Liver (tissue), 9 donors: ENCODE results near the gene RARB. TPM values are rescaled to one million over a fixed set of nuclear protein-coding genes. Genes with fewer than 3 reads are reported as not detected.

Experiments
- DNase-seq: peaks from one replicate; pipeline ENCODE4 v3.0.0-alpha.2; 2017; ENCODE audit warnings: low spot score
- H3K27ac ChIP-seq, 2 donors: one replicate each; pipeline ENCODE4 v1.7.0; 2013; ENCODE audit warnings: inconsistent platforms in 2 of 2, low read length in 2 of 2, control low read depth in 1 of 2, low read depth in 1 of 2, mild to moderate bottlenecking in 1 of 2
- H3K27me3 ChIP-seq, 4 donors: one replicate each; pipeline versions ENCODE4 v1.6.1 to v1.7.0; 2013; ENCODE audit warnings: low read length in 3 of 4, inconsistent platforms in 1 of 4, mild to moderate bottlenecking in 1 of 4, moderate library complexity in 1 of 4; ENCODE audit not compliant: control insufficient read depth in 4 of 4, insufficient read depth in 4 of 4
- H3K36me3 ChIP-seq, 4 donors: one replicate each; pipeline versions ENCODE4 v1.6.1 to v1.7.0; 2013; ENCODE audit warnings: low read length in 3 of 4, mild to moderate bottlenecking in 3 of 4, low read depth in 1 of 4, moderate library complexity in 1 of 4; ENCODE audit not compliant: control insufficient read depth in 4 of 4, insufficient read depth in 3 of 4
- H3K4me1 ChIP-seq, 4 donors: one replicate each; pipeline versions ENCODE4 v1.6.1 to v1.7.0; 2013; ENCODE audit warnings: low read length in 3 of 4, mild to moderate bottlenecking in 3 of 4, moderate library complexity in 1 of 4; ENCODE audit not compliant: control insufficient read depth in 4 of 4, insufficient read depth in 4 of 4
- H3K4me3 ChIP-seq, 3 donors: one replicate each; pipeline versions ENCODE4 v1.6.1 to v1.7.0; 2013; ENCODE audit warnings: low read length in 3 of 3, control low read depth in 1 of 3, low read depth in 1 of 3, mild to moderate bottlenecking in 1 of 3
- H3K9ac ChIP-seq, 2 donors: one replicate each; pipeline ENCODE4 v1.7.0; 2013; ENCODE audit warnings: low read length in 2 of 2, mild to moderate bottlenecking in 2 of 2, moderate library complexity in 2 of 2, control low read depth in 1 of 2, low read depth in 1 of 2
- H3K9me3 ChIP-seq, 4 donors: one replicate each; pipeline versions ENCODE4 v1.6.1 to v1.7.0; 2013; ENCODE audit warnings: low read length in 3 of 4; ENCODE audit not compliant: control insufficient read depth in 4 of 4
- EGR1 ChIP-seq, 2 donors: IDR thresholded peaks; 2 replicates each; pipeline ENCODE4 v1.6.1; 2016 to 2018; ENCODE audit warnings: antibody characterized with exemption in 2 of 2, low read depth in 2 of 2
- FOXA1 ChIP-seq: IDR thresholded peaks from 2 replicates; pipeline ENCODE4 v1.6.1; 2016; ENCODE audit warnings: antibody characterized with exemption
- GABPA ChIP-seq, 2 donors: IDR thresholded peaks in 1 of 2; conservative IDR thresholded peaks in 1 of 2; 2 replicates each; pipeline ENCODE4 v1.6.1; 2016; ENCODE audit warnings: antibody characterized with exemption in 2 of 2, mild to moderate bottlenecking in 1 of 2, moderate library complexity in 1 of 2
- HNF4A ChIP-seq, 2 donors: conservative IDR thresholded peaks; 2 replicates each; pipeline ENCODE4 v1.6.1; 2016; ENCODE audit warnings: antibody characterized with exemption in 2 of 2, mild to moderate bottlenecking in 2 of 2
- HNF4G ChIP-seq: IDR thresholded peaks from 2 replicates; pipeline ENCODE4 v1.6.1; 2016; ENCODE audit warnings: antibody characterized with exemption
- JUND ChIP-seq, 2 donors: IDR thresholded peaks; 2 replicates each; pipeline ENCODE4 v1.6.1; 2016; ENCODE audit warnings: antibody characterized with exemption in 2 of 2
- NR2F2 ChIP-seq: IDR thresholded peaks from 2 replicates; pipeline ENCODE4 v1.6.1; 2016; ENCODE audit warnings: antibody characterized with exemption
- RAD21 ChIP-seq, 2 donors: IDR thresholded peaks; 2 replicates each; pipeline ENCODE4 v1.6.1; 2016; ENCODE audit warnings: antibody characterized with exemption in 2 of 2, mild to moderate bottlenecking in 2 of 2
- RXRA ChIP-seq, 2 donors: IDR thresholded peaks; 2 replicates each; pipeline ENCODE4 v1.6.1; 2017 to 2018; ENCODE audit warnings: antibody characterized with exemption in 2 of 2, mild to moderate bottlenecking in 1 of 2
- SP1 ChIP-seq: IDR thresholded peaks from 2 replicates; pipeline ENCODE4 v1.6.1; 2018; ENCODE audit warnings: antibody characterized with exemption, mild to moderate bottlenecking
- TAF1 ChIP-seq: conservative IDR thresholded peaks from 2 replicates; pipeline ENCODE4 v1.6.1; 2016; ENCODE audit warnings: antibody characterized with exemption, mild to moderate bottlenecking
- YY1 ChIP-seq: IDR thresholded peaks from 2 replicates; pipeline ENCODE4 v1.6.1; 2016; ENCODE audit warnings: antibody characterized with exemption, mild to moderate bottlenecking
- WGBS: extraction: QIAGEN DNeasy Blood & Tissue Kit; methylation state at CpG from one replicate; pipeline ENCODE4 v1.1.7; 2013; 5-methylcytosine and 5-hydroxymethylcytosine counted together
- polyA plus RNA-seq, 2 donors: library from polyadenylated mRNA; stranded (reverse) in 1 of 2; unstranded in 1 of 2; fragments of 200-250 nt in 1 of 2; fragments of >200 nt in 1 of 2; fragmentation: Nextera tagmentation in 1 of 2; extraction: Ambion mirVana in 1 of 2; gene quantifications; one replicate each; pipeline versions ENCODE4 v1.2.1 to v1.2.3, GENCODE V29; 2013 to 2015
- total RNA-seq, 2 donors: library from RNA; depleted of rRNA; stranded (reverse); fragments of >200 nt; gene quantifications; one replicate each; pipeline ENCODE4 v1.2.3, GENCODE V29; 2014
- TF ChIP-seq, protein P1 (sequence below): IDR thresholded peaks from 2 replicates; pipeline ENCODE4 v1.6.1; 2016; ENCODE audit warnings: antibody characterized with exemption
- TF ChIP-seq, protein P2 (sequence below): IDR thresholded peaks from 2 replicates; pipeline ENCODE4 v1.6.1; 2016; ENCODE audit warnings: antibody characterized with exemption
- TF ChIP-seq, protein P3 (sequence below): IDR thresholded peaks from 2 replicates; pipeline ENCODE4 v1.6.1; 2016; ENCODE audit warnings: antibody characterized with exemption, mild to moderate bottlenecking
- TF ChIP-seq, protein P4 (sequence below): fragments of 150-350 bp; IDR thresholded peaks from 2 replicates; pipeline ENCODE4 v1.5.1; 2017; ENCODE audit warnings: improper control_type of control experiment, low read depth, low read length; ENCODE audit not compliant: missing input control
- donor health status: healthy.
- donor health status: healthy.
- donor health status: healthy.
- donor health status: healthy.
- donor health status: healthy.

Gene RARB
- total and polyA plus RNA-seq, 4 donors: 2.1 to 3.3 (median 2.3) TPM

DNA sequence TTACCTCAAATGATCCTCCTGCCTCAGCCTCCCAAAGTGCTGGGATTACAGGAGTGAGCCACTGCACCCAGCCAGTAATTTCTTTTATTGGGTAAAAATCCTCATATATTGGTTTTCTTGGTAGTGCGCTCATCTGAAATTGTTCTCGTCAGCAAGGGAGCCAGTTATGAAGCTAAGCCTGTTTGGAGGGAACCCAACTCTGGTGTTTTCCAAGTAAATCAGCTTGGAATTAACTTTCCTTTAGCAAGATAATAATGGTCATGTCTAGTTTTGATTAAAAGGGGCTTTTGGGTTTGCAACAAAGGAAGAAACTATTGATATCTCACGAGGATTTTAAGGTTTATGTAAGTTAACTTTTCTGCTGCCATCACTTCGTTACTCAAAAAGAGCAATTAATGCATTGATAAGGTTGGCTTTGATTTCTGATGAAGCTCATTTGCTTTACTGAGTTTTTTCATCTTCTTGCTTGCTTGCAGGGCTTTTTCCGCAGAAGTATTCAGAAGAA is 72.7 kb downstream of the RARB start:
- Histone ChIP-seq H3K27me3 (no peaks in the 10 kb centered on the region), H3K36me3 (peaks cover 0 to 7% (median 0%) of the 10 kb centered on the region in 4 donors), H3K9me3 (peaks cover 2 to 6% (median 4%) of the 10 kb centered on the region in 4 donors), H3K4me1 (no peaks in the 10 kb centered on the region), H3K9ac (no peak overlapping the region), H3K4me3 (no peak overlapping the region), H3K27ac (no peak overlapping the region)
- DNase-seq: no peak
- TF ChIP-seq, protein P1, sequence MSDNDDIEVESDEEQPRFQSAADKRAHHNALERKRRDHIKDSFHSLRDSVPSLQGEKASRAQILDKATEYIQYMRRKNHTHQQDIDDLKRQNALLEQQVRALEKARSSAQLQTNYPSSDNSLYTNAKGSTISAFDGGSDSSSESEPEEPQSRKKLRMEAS: no peak
- TF ChIP-seq RXRA (IDR thresholded peaks at IDR 0.05) (no peak), HNF4G (no peak)
- 89% methylated on average over 5 of the region's 5 CpGs for WGBS

DNA sequence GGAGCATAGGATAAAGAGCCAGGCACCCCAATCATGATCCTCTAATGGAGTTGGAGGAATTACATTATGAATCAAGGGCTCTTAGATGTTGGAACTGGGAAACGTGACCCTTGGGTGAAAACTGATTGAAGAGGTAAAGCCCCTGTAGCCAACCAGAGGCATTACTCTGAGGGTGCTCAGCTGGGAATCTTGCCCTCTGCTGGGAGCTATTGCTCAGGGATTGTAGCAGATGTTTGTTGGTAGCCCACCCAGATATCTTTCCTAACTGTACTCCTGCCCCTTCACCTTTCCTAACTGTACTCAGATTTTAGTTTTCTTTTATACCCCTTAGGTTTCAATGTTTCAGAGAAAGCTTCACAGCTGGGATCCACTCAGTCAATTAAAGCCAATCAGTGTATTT is 74.2 kb downstream of the RARB start:
- no peaks in the 10 kb centered on the region for H3K27me3 ChIP-seq
- no peak overlapping the region for H3K4me3 ChIP-seq
- peaks cover 0 to 6% (median 0%) of the 10 kb centered on the region in 4 donors for H3K36me3 ChIP-seq
- no peaks in the 10 kb centered on the region for H3K4me1 ChIP-seq
- DNase-seq: no peak
- H3K9ac ChIP-seq: no peak overlapping the region
- H3K9me3 ChIP-seq: no peaks in the 10 kb centered on the region
- WGBS: 96% methylated on average over 1 of the region's 1 CpG
- TF ChIP-seq TAF1 (no peak), JUND (IDR thresholded peaks at IDR 0.05) (no peak), EGR1 (IDR thresholded peaks at IDR 0.05; ENCODE audit: low read depth in 2 of 2) (no peak), YY1 (no peak), SP1 (no peak), RXRA (IDR thresholded peaks at IDR 0.05) (no peak), HNF4G (no peak), NR2F2 (no peak), RAD21 (IDR thresholded peaks at IDR 0.05) (no peak), GABPA (IDR thresholded peaks at IDR 0.05 in 1 of 2, conservative IDR thresholded peaks at IDR 0.05 in 1 of 2) (no peak), FOXA1 (no peak), HNF4A (conservative IDR thresholded peaks at IDR 0.05) (no peak)
- TF ChIP-seq, protein P2, sequence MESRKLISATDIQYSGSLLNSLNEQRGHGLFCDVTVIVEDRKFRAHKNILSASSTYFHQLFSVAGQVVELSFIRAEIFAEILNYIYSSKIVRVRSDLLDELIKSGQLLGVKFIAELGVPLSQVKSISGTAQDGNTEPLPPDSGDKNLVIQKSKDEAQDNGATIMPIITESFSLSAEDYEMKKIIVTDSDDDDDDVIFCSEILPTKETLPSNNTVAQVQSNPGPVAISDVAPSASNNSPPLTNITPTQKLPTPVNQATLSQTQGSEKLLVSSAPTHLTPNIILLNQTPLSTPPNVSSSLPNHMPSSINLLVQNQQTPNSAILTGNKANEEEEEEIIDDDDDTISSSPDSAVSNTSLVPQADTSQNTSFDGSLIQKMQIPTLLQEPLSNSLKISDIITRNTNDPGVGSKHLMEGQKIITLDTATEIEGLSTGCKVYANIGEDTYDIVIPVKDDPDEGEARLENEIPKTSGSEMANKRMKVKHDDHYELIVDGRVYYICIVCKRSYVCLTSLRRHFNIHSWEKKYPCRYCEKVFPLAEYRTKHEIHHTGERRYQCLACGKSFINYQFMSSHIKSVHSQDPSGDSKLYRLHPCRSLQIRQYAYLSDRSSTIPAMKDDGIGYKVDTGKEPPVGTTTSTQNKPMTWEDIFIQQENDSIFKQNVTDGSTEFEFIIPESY: no peak
- TF ChIP-seq, protein P3, sequence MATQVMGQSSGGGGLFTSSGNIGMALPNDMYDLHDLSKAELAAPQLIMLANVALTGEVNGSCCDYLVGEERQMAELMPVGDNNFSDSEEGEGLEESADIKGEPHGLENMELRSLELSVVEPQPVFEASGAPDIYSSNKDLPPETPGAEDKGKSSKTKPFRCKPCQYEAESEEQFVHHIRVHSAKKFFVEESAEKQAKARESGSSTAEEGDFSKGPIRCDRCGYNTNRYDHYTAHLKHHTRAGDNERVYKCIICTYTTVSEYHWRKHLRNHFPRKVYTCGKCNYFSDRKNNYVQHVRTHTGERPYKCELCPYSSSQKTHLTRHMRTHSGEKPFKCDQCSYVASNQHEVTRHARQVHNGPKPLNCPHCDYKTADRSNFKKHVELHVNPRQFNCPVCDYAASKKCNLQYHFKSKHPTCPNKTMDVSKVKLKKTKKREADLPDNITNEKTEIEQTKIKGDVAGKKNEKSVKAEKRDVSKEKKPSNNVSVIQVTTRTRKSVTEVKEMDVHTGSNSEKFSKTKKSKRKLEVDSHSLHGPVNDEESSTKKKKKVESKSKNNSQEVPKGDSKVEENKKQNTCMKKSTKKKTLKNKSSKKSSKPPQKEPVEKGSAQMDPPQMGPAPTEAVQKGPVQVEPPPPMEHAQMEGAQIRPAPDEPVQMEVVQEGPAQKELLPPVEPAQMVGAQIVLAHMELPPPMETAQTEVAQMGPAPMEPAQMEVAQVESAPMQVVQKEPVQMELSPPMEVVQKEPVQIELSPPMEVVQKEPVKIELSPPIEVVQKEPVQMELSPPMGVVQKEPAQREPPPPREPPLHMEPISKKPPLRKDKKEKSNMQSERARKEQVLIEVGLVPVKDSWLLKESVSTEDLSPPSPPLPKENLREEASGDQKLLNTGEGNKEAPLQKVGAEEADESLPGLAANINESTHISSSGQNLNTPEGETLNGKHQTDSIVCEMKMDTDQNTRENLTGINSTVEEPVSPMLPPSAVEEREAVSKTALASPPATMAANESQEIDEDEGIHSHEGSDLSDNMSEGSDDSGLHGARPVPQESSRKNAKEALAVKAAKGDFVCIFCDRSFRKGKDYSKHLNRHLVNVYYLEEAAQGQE: no peak
- TF ChIP-seq, protein P4, sequence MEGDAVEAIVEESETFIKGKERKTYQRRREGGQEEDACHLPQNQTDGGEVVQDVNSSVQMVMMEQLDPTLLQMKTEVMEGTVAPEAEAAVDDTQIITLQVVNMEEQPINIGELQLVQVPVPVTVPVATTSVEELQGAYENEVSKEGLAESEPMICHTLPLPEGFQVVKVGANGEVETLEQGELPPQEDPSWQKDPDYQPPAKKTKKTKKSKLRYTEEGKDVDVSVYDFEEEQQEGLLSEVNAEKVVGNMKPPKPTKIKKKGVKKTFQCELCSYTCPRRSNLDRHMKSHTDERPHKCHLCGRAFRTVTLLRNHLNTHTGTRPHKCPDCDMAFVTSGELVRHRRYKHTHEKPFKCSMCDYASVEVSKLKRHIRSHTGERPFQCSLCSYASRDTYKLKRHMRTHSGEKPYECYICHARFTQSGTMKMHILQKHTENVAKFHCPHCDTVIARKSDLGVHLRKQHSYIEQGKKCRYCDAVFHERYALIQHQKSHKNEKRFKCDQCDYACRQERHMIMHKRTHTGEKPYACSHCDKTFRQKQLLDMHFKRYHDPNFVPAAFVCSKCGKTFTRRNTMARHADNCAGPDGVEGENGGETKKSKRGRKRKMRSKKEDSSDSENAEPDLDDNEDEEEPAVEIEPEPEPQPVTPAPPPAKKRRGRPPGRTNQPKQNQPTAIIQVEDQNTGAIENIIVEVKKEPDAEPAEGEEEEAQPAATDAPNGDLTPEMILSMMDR: no peak
- no peak overlapping the region for H3K27ac ChIP-seq
